ENCODE measurements around the gene ALDH4A1. TPM values are rescaled to one million over a fixed set of nuclear protein-coding genes. Genes with fewer than 3 reads are reported as not detected.
A peak's percentile ranks its signal among the peaks of the same experiment; 100 is the strongest.

The ALDH4A1 gene
- total RNA-seq, 1 donor from 2014 or later: 27.9 TPM

DNA sequence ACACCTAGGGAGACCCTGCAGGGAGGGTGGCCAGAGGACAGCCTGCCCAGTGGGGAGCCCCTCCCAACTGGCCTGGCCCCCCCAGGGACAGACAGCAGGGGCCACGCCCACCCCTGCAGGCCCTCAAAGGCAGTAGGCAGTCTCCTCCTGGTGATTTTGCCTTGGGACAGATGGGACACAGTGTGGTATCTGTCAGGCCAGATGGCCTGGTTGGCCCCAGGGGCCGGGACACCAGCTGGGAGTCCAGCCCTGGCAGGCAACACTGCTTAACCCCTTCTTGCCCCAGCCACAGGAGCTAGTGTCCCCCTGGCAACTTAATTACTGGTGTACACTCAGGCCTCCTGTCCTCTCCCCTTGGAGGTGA lies 36.3 kb upstream of the ALDH4A1 start:
- no peak for DNase-seq

DNA sequence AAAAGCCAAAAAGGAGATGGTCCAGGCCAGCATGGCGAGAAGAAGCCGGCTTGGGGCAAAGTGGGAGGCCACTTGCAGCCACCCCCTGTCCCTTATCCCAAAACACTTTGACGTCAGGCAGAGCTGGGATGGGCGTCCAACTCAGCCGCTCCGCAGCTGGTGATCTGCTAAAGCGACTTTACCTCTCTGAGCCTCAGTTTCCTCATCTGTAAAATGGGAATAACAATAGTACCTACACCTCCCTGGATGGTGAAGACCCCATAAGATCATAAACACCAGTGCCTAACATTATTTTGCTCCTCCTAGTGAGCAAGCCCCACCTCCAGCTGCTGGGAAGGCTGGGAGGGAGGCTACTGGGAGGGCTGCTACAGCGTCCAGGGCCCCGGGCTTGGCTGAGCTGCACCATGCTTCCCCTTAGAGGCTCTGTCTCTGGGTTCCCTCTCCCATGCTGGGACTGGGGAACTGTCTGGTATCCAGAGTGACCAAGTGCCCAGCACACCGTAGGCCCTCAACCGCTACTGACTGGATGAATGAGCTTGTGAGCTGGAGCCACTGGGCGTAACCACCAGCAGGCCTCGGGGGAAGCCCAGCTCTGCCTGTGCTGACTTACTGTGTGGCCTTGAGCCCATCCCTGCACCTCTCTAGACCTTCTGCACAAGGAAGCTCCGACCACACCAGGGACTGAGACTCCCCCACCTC lies 35.8 kb upstream of the ALDH4A1 start:
- no peak for DNase-seq

DNA sequence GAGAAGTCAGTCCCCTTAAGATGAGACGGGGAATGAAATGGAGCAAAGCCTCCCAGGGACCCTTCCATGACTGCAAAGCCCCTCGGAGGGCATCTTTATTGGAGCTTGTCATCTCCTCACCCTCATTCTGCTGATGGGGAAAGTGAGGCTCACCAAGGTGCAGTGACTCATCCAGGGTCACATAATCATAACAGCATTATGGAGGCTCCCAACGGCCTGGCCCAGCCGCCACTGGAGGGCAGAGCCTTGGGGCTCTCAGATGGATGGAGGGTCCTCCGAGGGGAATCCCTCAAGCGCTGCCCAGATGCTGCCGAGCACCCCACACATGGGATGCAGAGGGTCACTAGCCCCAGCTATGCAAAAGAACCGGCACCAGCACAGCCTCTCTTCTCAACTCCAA lies 35.2 kb upstream of the ALDH4A1 start:
- DNase-seq: no peak

DNA sequence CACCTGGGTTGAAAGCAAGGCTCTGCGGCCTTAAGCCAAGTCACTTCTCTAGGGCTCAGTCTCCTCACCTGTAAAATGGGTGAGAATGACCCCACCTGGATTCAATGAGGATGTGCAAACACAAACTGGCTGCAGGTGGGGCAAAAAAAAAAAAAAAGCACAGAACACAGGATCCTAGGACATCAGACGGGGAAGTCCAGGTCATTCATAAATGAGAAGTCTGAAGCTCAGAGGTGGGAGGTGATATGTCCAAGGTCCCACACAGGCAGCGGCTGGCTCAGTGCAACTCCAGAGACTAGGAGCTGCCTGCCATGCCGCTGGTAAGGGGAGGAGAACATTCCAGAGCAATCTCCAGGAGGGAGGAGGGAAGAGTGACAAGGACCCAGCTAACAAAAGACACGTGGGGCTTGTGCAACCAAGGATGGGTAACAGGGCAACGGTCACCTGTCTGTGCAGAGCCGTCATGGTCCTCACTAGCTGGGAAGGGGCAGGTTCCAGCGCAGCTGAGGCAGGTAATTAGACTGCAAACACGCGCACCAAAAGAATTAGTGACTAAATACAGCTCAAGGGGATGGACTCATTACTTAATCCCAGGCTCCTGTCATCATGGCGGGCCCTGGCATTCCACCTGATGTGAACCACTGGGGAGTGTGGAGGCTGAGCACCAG lies 34.6 kb upstream of the ALDH4A1 start:
- no peak for DNase-seq

DNA sequence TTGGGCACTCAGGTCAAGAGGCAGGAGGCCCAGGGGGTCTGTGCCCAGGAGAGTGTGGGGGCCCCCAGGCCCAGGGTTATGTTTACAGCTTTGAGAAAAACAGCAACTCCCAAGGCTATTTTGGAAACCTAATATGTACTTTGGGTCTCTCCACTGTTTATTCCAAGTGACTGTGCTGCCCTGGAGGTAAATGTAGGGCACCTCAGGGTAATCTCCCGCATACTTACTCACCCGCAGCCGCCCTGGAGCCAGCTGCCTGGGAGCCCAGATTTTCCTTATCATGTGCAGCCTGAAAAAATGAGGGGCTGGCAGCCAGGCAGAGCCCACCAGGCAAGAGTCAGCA lies 34.1 kb upstream of the ALDH4A1 start:
- no peak for DNase-seq

DNA sequence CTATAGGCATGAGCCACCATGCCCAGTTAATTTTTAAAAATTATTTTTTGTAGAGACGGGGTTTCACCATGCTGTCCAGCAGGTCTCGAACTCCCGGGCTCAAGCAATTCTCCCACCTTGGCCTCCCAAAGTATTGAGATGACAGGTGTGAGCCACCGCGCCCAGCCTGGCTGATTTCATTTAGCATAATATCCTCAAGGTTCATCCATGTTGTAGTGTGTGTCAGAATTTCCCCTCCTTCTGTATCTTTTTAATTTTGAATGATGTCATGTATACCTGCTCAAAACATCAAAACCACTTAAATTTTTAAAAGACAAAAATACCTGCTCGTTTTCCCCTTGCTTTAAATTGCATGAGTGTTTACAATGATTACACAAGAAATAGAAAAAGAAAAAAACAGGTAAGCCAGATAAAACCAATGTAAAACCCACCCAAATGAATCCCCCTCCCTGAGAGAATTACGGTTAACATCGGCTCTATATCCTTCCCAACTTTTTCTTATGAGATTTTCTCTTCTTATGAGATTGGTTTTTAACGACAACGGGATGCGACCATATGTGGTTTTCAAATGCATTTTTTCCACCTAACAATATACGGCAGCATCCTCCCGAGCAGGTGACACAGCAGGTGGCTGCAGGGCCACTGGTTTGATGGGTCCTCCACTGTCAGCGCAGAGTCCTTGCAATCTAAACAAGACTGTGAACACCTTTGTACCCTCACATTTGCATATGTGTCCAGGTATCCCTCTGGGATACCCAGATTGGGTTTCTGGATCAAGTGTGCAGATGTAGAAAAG lies 32.0 kb upstream of the ALDH4A1 start:
- no peak for DNase-seq

DNA sequence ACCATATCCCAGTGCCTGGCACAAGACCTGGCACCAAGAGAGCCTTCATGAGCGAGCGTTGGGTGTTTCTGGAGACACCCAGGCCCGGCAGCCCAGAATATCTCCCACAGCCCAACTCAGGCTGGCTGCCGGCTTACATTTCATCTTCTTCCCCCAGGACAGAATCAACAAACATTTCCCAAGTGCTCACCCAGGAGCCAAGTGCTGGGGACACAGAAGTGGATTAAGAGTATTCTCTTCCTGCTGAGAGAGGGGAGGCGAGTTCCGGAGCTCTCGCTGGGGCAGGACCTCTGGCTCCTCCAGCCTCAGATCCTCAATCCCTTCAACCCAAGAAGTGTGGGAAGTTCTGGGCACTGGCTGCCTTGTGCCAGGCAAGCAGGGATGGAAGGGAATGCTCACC lies 30.5 kb upstream of the ALDH4A1 start:
- no peak for DNase-seq

DNA sequence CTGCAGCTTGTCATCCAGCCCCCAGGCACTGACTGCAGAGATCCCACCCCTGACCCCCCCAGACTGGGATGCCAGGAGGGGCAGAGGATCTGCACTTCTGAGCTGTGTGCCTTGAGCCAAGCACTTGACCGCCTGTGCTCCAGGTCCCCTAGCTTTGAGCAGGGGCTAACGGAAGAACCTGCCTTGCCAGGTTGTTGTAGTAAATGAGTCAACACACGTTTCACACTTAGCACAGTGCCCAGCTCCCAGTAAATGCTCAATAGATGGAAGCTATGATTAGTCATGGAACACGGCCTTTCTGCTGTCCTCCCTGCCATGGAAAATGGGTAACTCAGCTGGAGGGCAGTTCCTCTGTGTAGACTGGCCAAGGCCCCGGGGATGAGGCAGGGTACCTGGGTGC lies 30.0 kb upstream of the ALDH4A1 start:
- peak; percentile 53 for DNase-seq

DNA sequence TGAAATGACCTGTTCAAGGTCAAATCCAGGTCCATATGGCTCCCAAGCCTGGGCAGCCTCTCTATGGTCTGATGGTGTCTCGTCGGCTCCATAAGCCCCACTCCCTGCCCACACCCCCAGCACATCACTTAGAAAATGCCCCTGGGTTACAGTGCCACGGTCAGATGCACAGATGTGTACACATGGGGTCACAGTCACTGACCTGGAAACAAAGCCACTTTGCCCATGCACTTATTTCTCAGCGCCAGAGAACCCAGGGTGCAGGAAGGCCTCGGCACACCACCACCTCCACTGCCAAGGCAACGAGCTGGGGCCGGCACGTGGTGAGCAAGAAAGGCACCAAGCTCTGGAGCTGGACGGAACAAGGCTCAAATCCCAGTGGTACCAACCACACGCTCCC lies 29.4 kb upstream of the ALDH4A1 start:
- DNase-seq: no peak

DNA sequence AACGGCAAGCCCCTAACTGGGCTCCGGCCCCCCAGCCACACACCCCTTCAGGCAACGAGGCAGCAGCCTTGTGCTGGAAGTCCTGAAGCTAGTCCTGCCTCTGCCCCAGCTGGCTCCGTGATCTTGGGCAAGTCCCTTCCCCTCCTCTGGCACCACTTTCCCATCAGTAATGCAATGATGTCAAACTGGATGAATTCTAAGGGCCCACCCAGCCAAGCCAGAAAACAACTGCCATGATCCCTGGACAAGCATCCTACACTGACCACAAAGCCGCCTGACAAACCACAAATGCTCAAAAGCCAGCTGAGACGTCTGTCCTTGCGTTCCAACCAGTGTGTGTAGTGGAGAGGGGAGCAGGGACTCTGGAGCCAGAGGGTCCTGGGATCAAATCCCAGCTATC lies 27.3 kb upstream of the ALDH4A1 start:
- DNase-seq: no peak

DNA sequence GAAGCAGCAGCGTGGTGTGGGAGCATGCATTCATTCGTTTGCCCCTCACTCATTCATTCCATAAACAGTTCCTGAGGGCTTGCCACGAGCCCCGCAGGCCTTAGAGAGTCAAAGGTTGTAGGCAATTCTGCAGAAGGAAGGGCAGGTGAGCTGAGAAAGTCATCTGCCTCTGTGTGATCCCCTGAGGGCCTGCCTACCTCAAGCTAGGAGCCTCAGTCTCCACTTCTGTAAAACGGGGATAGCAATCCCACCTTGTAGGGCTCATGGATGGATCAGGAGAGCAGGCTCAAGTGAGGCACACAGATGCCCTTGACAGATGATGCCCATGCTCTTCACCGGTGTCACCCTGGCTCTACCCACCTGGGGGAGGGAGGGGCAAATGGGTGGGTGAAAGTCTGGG lies 26.6 kb upstream of the ALDH4A1 start:
- DNase-seq: no peak

DNA sequence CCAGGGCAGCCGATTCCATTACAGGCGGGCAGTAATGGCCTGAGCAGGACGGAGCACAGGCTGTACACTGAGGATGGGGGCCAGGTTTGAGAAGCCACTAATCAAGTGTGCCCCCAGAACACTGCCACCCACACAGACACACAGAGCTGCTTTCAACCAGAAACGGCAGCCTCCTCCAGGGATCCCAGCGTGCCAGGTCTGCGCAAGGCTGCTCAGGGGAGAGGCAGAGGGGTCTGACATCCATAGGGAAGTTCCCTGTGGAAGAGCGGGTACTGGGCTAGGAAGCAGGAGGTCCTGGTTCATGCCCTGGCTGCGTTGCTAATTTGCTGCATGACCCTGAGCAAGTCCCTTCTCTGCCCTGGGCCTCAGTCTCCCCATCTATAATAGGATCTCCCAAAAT lies 26.1 kb upstream of the ALDH4A1 start:
- no peak for DNase-seq

DNA sequence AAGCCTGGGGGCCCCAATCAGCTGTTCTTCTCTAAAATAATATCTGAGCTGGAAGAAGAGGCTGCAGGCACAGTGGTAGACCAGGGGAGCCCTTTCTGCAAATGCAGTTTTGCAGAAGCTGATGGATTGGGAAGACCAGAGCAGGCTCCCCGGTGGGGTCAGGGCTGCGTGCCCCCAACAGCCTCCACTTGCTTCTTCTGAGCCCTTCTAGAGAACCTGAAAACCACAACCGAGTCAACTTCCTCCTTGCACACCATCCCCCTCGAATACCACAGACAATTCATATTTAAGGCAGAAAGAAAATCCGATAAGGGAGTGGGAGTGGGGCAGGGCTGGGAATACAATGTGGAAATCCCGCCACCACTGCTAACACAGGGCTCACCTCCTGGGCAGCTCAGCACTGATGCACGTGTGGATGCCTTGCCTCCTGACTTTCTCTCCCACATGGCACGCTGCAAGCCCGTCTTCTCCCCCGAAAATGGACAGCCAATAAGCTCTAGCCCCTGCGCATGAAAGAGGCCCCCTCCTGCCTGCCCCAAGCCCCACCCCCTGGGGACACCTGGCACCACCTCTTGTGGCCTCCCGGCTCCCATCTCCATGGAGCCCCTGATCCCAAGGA lies 25.4 kb upstream of the ALDH4A1 start:
- peak; percentile 55 for DNase-seq

DNA sequence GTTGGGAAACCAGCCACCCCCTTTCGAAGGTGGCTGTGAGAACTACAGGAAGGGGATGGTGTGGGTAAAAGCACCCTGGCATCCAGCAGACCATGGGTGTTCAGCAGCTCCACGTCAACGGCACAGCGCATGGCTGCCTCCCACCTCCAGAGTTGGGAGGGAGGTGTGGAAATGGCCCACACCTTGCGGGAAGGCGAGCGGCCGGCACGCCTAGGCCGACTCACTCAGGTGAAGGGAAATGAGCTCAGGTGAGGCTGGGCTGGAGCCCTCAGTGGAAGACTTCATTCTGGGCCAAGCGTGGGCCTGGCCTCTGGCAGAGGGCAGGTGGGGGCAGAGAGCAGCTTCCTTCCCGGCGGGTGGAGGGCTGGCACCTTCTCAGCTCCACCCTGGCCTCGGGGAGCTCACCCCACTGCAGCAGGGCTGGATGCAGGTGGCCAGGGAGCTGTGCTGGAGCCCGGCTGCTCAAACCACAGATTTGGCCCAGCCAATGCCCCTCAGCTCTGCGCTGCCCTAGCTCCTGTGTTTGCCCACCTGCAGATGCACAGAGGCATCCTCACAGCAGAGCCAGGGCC lies 24.8 kb upstream of the ALDH4A1 start:
- peak; percentile 25 for DNase-seq

DNA sequence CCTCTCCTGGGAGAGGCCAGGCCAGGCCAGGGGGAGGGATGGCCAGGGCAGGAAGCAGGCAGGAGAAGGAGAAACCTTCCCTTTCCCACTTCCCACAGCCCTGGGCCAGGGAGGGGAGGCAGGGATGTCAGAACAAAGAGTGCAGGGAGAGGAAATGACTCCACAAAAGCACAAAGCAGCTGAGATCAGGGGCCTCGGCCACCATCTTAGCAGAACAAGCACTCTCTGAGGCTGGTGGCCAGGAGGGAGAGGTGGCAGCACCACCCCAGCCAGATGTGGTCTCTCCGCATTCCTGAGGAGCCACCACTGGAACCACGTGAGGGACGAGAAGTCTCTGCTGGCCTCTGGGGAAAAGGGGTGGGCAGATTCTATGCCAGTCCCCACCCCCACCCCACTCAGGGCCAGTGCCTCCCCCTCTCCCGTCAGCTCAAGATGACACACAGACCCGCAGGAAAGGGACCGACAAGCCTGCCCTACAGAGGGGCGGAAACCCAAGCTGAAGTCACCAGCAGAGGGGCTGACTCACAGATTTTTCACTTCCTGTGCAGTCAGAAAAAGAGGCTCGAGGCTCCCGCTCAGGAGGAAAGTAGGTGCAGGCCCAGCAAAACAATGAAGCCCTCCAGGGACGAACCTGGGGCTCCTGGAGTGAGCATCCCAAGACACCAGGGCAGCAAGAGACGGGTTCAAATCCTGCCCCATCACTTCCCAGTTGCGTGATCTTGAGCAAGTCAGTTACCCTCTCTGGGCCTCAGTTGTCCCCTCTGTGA lies 24.1 kb upstream of the ALDH4A1 start:
- peak; percentile 98 for DNase-seq

DNA sequence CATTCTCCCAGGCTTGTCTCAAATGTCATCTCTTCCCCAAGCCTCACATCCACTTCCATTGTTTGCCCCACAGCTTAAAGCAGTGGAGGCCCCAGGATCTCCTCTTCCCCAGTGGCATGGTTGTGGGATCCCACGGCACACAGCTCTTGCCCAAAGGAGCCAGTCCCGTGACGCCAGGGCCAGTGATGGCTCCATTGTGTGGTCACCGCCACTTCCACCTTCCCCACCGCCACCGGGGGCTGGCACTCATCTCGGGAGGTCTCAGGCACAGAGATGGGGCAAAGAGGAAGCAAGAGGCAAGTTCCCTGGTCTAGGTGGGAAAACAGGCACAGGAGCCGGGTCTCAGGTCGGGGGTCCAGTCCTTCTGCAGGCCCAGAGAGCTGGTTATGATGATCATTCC lies 22.9 kb upstream of the ALDH4A1 start:
- DNase-seq: no peak

DNA sequence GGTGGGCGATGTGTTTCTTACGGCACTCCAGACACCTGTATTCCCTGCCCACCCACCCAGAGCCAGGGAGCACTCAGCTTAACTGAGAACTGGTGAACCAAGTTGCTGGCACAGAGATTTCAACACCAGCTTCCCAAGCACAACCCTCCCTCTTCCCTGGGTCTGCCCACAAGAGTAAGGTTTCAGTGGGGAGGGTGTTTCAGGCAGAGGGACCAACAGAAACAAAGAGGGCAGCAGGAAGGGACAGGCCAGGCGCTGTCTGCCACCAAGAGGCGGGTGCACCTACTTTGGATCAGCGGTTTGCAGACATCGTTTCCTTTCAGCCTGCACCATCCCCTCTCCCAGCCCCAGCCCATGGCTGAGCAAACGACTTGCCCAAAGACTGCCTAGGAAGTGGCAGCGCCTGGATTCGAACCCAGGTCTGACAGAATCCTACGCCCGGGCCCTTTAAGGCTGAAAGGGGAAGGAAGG lies 21.9 kb upstream of the ALDH4A1 start:
- peak; percentile 37 for DNase-seq

DNA sequence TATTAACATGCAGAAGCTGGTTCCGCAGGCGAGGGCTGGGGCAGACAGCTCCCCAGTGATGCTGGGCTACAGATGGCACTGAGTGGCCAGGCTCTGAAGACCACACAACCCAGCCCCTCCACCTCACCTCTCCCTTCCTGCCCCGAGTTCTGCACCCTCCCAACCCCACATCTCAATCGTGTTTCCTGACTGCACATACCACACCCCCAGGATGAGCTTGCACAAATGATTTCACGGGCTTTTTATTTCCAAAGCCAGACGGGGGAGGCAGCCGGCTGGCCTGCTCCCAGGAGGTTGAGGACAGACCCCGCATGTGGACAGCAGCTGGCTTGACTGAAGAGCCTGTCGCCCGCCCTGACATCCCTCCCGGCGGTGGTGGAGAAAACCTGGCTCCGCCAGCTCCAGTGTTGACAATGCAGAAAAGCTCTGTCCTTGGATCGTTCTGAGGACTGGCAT lies 21.4 kb upstream of the ALDH4A1 start:
- peak; percentile 53 for DNase-seq

DNA sequence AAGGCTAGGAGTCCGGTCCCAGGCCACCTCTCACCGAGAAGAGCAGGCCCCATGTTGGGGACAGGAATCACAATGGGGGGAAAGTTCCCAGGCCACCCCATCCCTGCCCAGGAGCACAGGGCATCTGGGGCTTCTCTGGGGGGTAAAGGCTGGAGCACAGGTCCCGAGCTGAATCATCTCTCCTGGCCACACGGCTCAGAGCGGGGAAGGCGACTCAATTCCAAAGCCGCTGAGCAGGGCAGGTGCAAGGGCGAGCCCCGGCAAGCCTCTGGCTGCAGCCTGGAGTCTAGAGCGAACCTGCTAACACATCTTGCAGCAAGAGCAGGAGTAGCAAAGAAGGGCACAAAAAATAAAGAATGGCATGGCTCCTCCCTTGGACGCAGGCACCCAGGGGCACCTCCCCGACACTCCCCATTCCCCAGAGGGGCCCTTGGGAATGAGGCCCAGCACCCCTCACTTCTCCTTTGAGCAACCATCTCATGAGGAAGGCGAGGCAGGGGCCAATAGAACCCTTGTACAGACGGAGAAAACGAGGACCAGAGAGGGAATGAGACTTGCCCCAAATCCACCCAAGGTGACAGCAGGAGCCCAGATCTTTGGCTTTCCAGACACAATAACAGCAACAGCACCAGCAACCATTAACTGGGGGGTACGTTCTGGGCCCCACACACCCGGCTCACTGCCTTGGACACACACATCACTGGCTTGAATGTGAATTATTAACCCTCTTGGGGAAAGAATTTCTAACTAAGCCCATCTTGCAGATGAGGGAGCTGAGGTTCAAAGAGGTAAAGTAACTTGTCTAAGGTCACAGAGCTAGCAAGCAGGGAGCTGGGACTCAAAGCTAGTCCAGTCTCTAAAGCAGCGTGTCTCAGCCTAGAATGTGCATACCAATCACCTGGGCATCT lies 20.7 kb upstream of the ALDH4A1 start:
- no peak for DNase-seq

DNA sequence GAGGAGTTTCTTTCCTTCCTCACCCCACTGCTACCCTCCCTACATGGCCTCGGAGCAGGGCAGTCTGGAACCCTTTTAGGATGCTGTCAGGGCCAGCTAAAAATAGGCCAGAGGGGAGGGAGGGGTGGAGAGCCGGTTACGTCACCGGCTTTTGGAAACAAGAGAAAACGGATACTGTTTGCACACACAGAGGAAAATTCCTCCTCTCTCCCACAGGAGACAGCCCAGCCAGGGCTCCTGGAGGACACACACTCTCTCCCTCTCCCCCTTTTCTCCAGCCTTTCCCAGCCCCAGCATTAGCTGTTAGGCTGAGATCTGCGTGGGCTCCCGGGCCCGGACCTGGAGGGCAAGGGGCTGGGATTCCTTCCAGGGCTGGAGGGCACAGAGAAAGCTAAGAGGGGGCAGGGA lies 20.0 kb upstream of the ALDH4A1 start:
- DNase-seq: peak; percentile 77

All from dermis blood vessel endothelial cell (primary cell).